Naive thymus-derived CD4-positive, alpha-beta T cell (primary cell): ENCODE results near the gene MRPL27. TPM values are rescaled to one million over a fixed set of nuclear protein-coding genes. Genes with fewer than 3 reads are reported as not detected.
A peak's percentile ranks its signal among the peaks of the same experiment; 100 is the strongest.
"Not testable (repeated sequence)": the region's sequence is repeated elsewhere in the genome, so short reads cannot be mapped to it uniquely, and the experiment has no call there.

Experiments used
- ATAC-seq: fragments of 150-1000 bp; cut with Tn5 transposase; 2 replicates; pipeline ENCODE4 v1.10.0; 2021; ENCODE audit warnings: mild to moderate bottlenecking, moderate library complexity
- CTCF ChIA-PET: fragments of 350-600 bp; sonication (Branson Sonifier 250); formaldehyde crosslinking; loops from one replicate; lab custom pipeline; 2021; ENCODE audit warnings: antibody characterized with exemption; lab: Charles Lee
- POLR2A ChIA-PET: fragments of 350-600 bp; sonication (Branson Sonifier 250); formaldehyde crosslinking; loops from one replicate; lab custom pipeline; 2021; ENCODE audit warnings: antibody characterized with exemption, inconsistent platforms; lab: Charles Lee
- DNase-seq, 9 donors: peaks; one replicate each; pipeline versions ENCODE4 v3.0.0 to v3.0.0-alpha.2; 2020 to 2022; ENCODE audit warnings: mixed read lengths in 1 of 9
- H3K27ac ChIP-seq: one replicate; pipeline ENCODE4 v1.7.0; 2013; ENCODE audit warnings: mild to moderate bottlenecking, low read depth, low read length, moderate library complexity
- H3K27me3 ChIP-seq, 2 donors: one replicate each; pipeline ENCODE4 v1.7.0; 2013; ENCODE audit warnings: low read length in 2 of 2, mild to moderate bottlenecking in 2 of 2, moderate library complexity in 2 of 2; ENCODE audit not compliant: control insufficient read depth in 2 of 2, insufficient read depth in 2 of 2
- H3K36me3 ChIP-seq, 3 experiments: 1 replicate in 2 of 3; 2 replicates in 1 of 3; pipeline ENCODE4 v1.7.0; 2013; ENCODE audit warnings: low read length in 3 of 3, mild to moderate bottlenecking in 3 of 3, moderate library complexity in 1 of 3; ENCODE audit not compliant: insufficient read depth in 3 of 3, control insufficient read depth in 2 of 3
- H3K4me1 ChIP-seq, 2 donors: one replicate each; pipeline ENCODE4 v1.7.0; 2013; ENCODE audit warnings: low read length in 2 of 2, mild to moderate bottlenecking in 2 of 2, moderate library complexity in 1 of 2; ENCODE audit not compliant: control insufficient read depth in 2 of 2, insufficient read depth in 2 of 2
- H3K4me3 ChIP-seq: 2 replicates; pipeline ENCODE4 v1.7.0; 2013; ENCODE audit warnings: mild to moderate bottlenecking, low read length
- H3K9me3 ChIP-seq, 3 experiments: 1 replicate in 2 of 3; 2 replicates in 1 of 3; pipeline ENCODE4 v1.7.0; 2013; ENCODE audit warnings: low read length in 3 of 3; ENCODE audit not compliant: control insufficient read depth in 2 of 3
- H3K27ac Mint-ChIP-seq, 9 donors: one replicate each; pipeline ENCODE4 v1.8.0; 2020 to 2022; ENCODE audit warnings: mixed read lengths in 9 of 9, mild to moderate bottlenecking in 8 of 9, moderate library complexity in 5 of 9, inconsistent platforms in 2 of 9
- H3K27me3 Mint-ChIP-seq, 5 donors: one replicate each; pipeline ENCODE4 v1.8.0; 2021 to 2022; ENCODE audit warnings: mixed read lengths in 5 of 5, mild to moderate bottlenecking in 1 of 5
- H3K36me3 Mint-ChIP-seq, 5 donors: one replicate each; pipeline ENCODE4 v1.8.0; 2020 to 2022; ENCODE audit warnings: mixed read lengths in 5 of 5, mild to moderate bottlenecking in 3 of 5, inconsistent platforms in 1 of 5
- H3K4me1 Mint-ChIP-seq, 7 donors: one replicate each; pipeline ENCODE4 v1.8.0; 2020 to 2022; ENCODE audit warnings: mixed read lengths in 7 of 7, mild to moderate bottlenecking in 3 of 7, inconsistent platforms in 1 of 7
- H3K4me3 Mint-ChIP-seq, 10 donors: one replicate each; pipeline ENCODE4 v1.8.0; 2020 to 2022; ENCODE audit warnings: mild to moderate bottlenecking in 10 of 10, mixed read lengths in 10 of 10, moderate library complexity in 6 of 10, inconsistent platforms in 2 of 10
- H3K9me3 Mint-ChIP-seq, 11 donors: one replicate each; pipeline ENCODE4 v1.8.0; 2020 to 2022; ENCODE audit warnings: mixed read lengths in 11 of 11, mild to moderate bottlenecking in 4 of 11, inconsistent platforms in 1 of 11, moderate library complexity in 1 of 11
- intact Hi-C, 2 donors: fragments of 100-400 bp; cut with micrococcal nuclease; formaldehyde crosslinking; loops; one replicate each; pipeline ENCODE4 v1.15.1; 2023
- polyA plus RNA-seq, 2 donors: library from polyadenylated mRNA; unstranded; fragments of 300-500 nt; fragmentation: Illumina TruSeq; gene quantifications; one replicate each; pipeline ENCODE4 v1.2.3, GENCODE V29; 2021
- total RNA-seq, 6 experiments: library from RNA in 5 of 6; stranded (reverse) in 5 of 6; gene quantifications; 1 replicate in 5 of 6; 2 replicates in 1 of 6; pipeline ENCODE4 v1.2.3 and lab custom pipeline; 2021 to 2026

MRPL27 gene
- total and polyA plus RNA-seq, 7 experiments from 2014 or later = 29.5 to 64.7 (median 34.4) TPM

DNA sequence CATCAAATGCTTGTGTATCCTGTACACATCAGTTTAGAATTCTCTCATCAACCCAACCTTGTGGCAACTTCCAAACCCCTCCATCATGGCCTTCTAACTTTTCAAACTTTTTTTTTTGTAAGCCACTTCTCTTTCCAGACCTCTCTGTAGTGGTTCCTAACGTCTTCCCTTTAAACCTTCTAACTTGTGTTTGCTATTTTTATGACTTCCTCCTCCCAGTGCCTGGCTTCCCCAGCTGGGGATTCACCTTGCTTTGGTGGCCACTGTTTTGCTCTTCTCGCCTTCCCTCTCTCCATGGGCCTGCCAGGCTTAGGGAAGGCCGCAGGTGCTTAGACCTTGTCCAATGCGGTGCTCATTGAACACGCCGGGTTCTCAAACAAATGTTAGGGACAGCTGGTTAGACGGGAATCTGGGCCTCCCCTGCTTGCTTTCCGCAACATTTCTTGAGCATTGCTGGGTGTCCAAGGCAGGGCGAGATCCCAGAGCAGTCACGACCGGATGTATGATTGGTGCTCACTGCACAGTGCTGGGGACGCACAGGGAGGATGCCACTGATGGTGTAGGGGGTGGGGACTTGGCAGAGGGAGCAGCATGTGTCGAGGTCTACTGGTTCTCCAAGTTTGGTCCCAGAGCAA lies 28.1 kb downstream of the MRPL27 start:
- H3K4me3 ChIP-seq = peak overlapping the region; percentile 77
- peak overlapping the region; percentile 74 to 88 (median 80) for H3K4me3 Mint-ChIP-seq
- H3K27ac Mint-ChIP-seq = peak overlapping the region in 8 of 9 donors; percentile 29 to 88 (median 78)
- no peaks in the 10 kb centered on the region for H3K27me3 Mint-ChIP-seq
- peaks cover 16 to 41% (median 33%) of the 10 kb centered on the region in 7 donors for H3K4me1 Mint-ChIP-seq
- H3K27ac ChIP-seq = peak overlapping the region; percentile 64
- CTCF ChIA-PET = no interaction called here
- DNase-seq (no peak), ATAC-seq (no peak)
- H3K36me3 ChIP-seq = peaks cover 0 to 3% (median 0%) of the 10 kb centered on the region in 3 experiments
- no peaks in the 10 kb centered on the region for H3K27me3 ChIP-seq
- H3K36me3 Mint-ChIP-seq = no peaks in the 10 kb centered on the region
- intact Hi-C loops = loop anchor here in 1 of 2 donors (1.0 kb wide), 2 partner anchors 81 to 250 kb away; partner anchors contain the start of genes ACSF2 and PDK2
- H3K9me3 Mint-ChIP-seq = no peaks in the 10 kb centered on the region
- H3K4me1 ChIP-seq = peaks cover 22% of the 10 kb centered on the region in 2 donors
- POLR2A ChIA-PET = interaction anchor here (0.6 to 2.2 kb wide), 5 partner anchors 9 to 52 kb away, joined by 3 to 16 read pairs (median 5); partner anchors contain the start of genes EME1, LRRC59 and MRPL27
- no peaks in the 10 kb centered on the region for H3K9me3 ChIP-seq

DNA sequence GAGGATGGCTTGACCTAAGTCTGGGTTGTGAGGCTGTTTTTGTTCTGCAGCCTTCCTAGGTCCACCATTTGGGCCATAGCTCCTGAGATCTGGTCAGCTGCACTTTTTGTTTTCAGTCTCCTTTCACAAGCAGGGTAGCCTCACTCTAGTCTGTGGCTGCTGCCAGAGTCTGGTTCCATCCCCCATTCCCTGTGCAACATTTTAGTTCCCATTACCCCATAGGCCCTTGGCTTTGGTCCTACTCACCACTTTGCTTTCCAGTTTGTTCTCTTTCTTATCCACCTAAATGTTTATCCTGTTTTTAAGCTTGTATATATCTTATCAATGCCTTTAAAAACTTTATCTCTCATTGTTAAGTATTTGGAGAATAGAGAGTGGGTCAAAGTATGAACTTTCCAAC lies 33.6 kb downstream of the MRPL27 start:
- no peak overlapping the region for H3K4me3 Mint-ChIP-seq
- ChIA-PET CTCF (no interaction called here), POLR2A (interaction anchor here (0.6 to 1.1 kb wide), 2 partner anchors 11 to 1194 kb away, joined by 3 to 5 read pairs; no protein-coding TSS in a partner anchor)
- intact Hi-C loops = no loop called here
- peaks cover 0 to 2% (median 0%) of the 10 kb centered on the region in 7 donors for H3K4me1 Mint-ChIP-seq
- H3K27me3 ChIP-seq = no peaks in the 10 kb centered on the region
- no peak for DNase-seq
- H3K9me3 ChIP-seq = peaks cover 0 to 4% (median 0%) of the 10 kb centered on the region in 3 experiments
- no peaks in the 10 kb centered on the region for H3K27me3 Mint-ChIP-seq
- no peaks in the 10 kb centered on the region for H3K36me3 ChIP-seq
- H3K27ac ChIP-seq = no peak overlapping the region
- H3K36me3 Mint-ChIP-seq = peaks cover 0 to 4% (median 0%) of the 10 kb centered on the region in 5 donors
- no peaks in the 10 kb centered on the region for H3K4me1 ChIP-seq
- H3K9me3 Mint-ChIP-seq = peaks cover 0 to 19% (median 3%) of the 10 kb centered on the region in 11 donors
- ATAC-seq = no peak
- H3K27ac Mint-ChIP-seq = no peak overlapping the region
- H3K4me3 ChIP-seq = no peak overlapping the region

DNA sequence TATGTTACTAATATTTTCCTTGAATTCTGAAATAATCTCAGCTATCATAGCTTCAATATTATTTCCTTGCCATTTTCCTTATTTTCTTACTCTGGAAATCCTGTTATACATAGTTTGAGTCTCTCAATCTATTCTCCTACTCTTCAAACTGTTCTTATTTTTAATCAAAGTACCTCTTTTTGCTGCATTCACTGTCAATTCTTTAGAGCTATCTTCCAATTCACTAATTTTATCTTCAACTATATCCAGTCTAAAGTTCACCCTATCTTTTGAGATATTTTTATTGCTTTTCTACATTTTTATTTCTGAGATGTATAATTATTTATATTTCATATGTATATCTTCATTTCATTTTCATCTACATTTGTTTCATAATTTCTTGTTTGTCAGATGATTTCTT lies 34.3 kb downstream of the MRPL27 start:
- Histone ChIP-seq H3K4me1 (no peaks in the 10 kb centered on the region), H3K36me3 (no peaks in the 10 kb centered on the region), H3K4me3 (no peak overlapping the region), H3K27ac (no peak overlapping the region), H3K27me3 (no peaks in the 10 kb centered on the region), H3K9me3 (peaks cover 0 to 4% (median 0%) of the 10 kb centered on the region in 3 experiments)
- CTCF ChIA-PET = no interaction called here
- Mint-ChIP-seq H3K9me3 (peaks cover 0 to 19% (median 3%) of the 10 kb centered on the region in 11 donors), H3K4me1 (peaks cover 4 to 7% (median 6%) of the 10 kb centered on the region in 7 donors), H3K36me3 (peaks cover 0 to 5% (median 0%) of the 10 kb centered on the region in 5 donors), H3K27ac (no peak overlapping the region), H3K4me3 (no peak overlapping the region), H3K27me3 (peaks cover 0 to 3% (median 0%) of the 10 kb centered on the region in 5 donors)
- no peak for ATAC-seq
- intact Hi-C loops = no loop called here
- no peak for DNase-seq
- POLR2A ChIA-PET = interaction anchor here (0.6 kb wide), 1 partner anchor 1193 kb away, joined by 3 read pairs; no protein-coding TSS in a partner anchor

DNA sequence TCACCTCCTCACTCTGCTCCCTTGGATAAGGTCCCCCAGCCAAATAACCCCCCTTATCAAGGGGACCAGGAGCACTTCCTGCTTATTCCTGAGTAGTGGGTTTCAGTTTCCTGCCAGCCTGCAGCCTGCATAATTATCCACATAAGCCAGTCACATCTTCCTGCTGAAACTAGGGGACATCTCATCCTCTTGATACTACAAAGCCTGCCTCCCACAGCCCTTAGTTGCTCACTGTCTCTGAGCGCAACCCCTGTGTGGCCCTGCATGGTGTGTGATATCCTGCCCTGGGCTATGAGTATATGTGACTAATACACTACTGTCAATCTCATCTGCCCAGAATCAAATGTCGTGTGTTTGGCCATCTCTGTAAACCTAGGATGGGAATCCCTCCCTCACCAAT lies 35.0 kb downstream of the MRPL27 start:
- no peak overlapping the region for H3K27ac Mint-ChIP-seq

DNA sequence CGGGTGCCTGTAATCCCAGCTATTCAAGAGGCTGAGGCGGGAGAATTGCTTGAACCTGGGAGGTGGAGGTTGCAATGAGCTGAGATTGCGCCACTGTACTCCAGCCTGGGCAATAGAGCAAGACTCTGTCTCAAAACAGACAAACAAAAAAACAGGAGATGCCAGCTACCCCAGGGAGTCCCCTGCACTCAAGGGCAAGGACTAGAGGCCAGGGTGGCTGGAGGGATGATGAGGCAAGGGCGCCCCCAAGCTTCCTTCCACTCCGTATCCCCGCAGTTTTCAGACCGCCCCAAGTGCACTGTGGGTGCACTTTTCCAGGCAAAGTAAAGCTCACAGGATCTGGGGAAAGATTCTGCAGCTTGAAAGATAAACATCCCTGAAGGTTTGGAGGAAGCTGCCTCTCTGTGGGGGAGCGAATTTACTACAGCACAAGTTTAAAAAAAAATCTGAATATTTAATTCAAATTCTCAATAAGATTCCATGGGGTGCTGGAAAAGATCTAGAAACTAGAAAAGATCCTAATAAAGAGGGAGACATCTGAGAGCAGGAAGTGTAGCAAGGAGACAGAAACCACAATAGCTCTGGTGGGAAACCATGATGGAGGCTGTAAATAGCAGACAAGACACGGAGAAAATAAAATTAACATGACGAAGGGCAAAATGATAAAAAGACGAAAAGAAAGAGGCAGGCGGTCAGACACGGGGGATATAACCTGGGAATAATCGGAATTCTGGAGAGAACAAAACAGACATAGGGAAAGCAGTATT lies 39.5 kb downstream of the MRPL27 start:
- H3K27me3 ChIP-seq, POLR2A ChIA-PET, DNase-seq, ATAC-seq, H3K4me3 ChIP-seq, H3K4me1 ChIP-seq, H3K9me3 ChIP-seq, H3K36me3 Mint-ChIP-seq, CTCF ChIA-PET, intact Hi-C loops, H3K36me3 ChIP-seq, H3K27ac ChIP-seq, H3K9me3 Mint-ChIP-seq: not testable (repeated sequence)
- peak overlapping the region; percentile 44 to 72 (median 68) for H3K4me3 Mint-ChIP-seq
- H3K27me3 Mint-ChIP-seq = peaks cover 0 to 10% (median 5%) of the 10 kb centered on the region in 5 donors
- peak overlapping the region in 3 of 9 donors; percentile 14 to 63 (median 26) for H3K27ac Mint-ChIP-seq
- H3K4me1 Mint-ChIP-seq = peaks cover 7 to 12% (median 10%) of the 10 kb centered on the region in 7 donors

More for the DNA sequence above, 35.0 kb downstream of the MRPL27 start:
- no peak overlapping the region for H3K4me3 Mint-ChIP-seq
- ChIA-PET CTCF (no interaction called here), POLR2A (no interaction called here)
- H3K9me3 ChIP-seq = peaks cover 0 to 4% (median 0%) of the 10 kb centered on the region in 3 experiments
- ATAC-seq (no peak), DNase-seq (no peak)
- no peaks in the 10 kb centered on the region for H3K36me3 ChIP-seq
- peaks cover 0 to 4% (median 0%) of the 10 kb centered on the region in 5 donors for H3K27me3 Mint-ChIP-seq
- peaks cover 0 to 5% (median 0%) of the 10 kb centered on the region in 5 donors for H3K36me3 Mint-ChIP-seq
- H3K9me3 Mint-ChIP-seq = peaks cover 0 to 19% (median 3%) of the 10 kb centered on the region in 11 donors
- no peaks in the 10 kb centered on the region for H3K4me1 ChIP-seq
- no peak overlapping the region for H3K27ac ChIP-seq
- H3K27me3 ChIP-seq = no peaks in the 10 kb centered on the region
- no peak overlapping the region for H3K4me3 ChIP-seq
- H3K4me1 Mint-ChIP-seq = peaks cover 7 to 12% (median 10%) of the 10 kb centered on the region in 7 donors
- intact Hi-C loops = no loop called here

DNA sequence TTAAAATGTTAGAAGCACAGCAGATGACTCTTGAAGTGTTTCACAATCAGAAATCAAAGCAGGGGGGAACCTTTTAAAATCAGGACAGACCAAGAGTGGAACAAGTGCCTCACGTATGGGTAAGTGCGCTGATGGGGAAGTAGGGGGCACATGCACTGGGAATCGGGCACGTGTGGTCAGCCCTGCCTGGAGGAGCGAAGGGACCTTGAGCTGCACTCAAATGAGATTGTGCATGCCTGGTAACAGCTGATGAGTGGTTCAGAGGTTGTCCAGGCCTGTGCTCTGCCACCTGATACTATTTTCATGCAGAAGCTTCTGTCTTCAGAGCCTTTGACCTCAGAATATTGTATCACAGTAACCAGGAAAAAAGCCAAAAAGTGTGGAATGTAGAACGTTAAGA lies 40.8 kb downstream of the MRPL27 start:
- Mint-ChIP-seq H3K27ac (no peak overlapping the region), H3K4me1 (peaks cover 7 to 12% (median 10%) of the 10 kb centered on the region in 7 donors), H3K9me3 (no peaks in the 10 kb centered on the region), H3K36me3 (peaks cover 0 to 1% (median 0%) of the 10 kb centered on the region in 5 donors), H3K27me3 (peaks cover 0 to 10% (median 5%) of the 10 kb centered on the region in 5 donors), H3K4me3 (no peak overlapping the region)
- Histone ChIP-seq H3K4me1 (no peaks in the 10 kb centered on the region), H3K36me3 (no peaks in the 10 kb centered on the region), H3K4me3 (no peak overlapping the region), H3K9me3 (no peaks in the 10 kb centered on the region), H3K27me3 (no peaks in the 10 kb centered on the region), H3K27ac (no peak overlapping the region)
- intact Hi-C loops = no loop called here
- ChIA-PET CTCF (no interaction called here), POLR2A (interaction anchor here (1.0 kb wide), 1 partner anchor 12 kb away, joined by 3 read pairs; no protein-coding TSS in a partner anchor)
- DNase-seq (no peak), ATAC-seq (no peak)
